OCI-M2 (cell line): ENCODE measurements around the gene OR5AU1.
"Not testable (repeated sequence)": the region's sequence is repeated elsewhere in the genome, so short reads cannot be mapped to it uniquely, and the experiment has no call there.

Experiments used
- DNase-seq: peaks from one replicate; lab custom pipeline; 2025; ENCODE audit not compliant: unreplicated experiment; lab: John Stamatoyannopoulos, UW

The OR5AU1 gene

DNA sequence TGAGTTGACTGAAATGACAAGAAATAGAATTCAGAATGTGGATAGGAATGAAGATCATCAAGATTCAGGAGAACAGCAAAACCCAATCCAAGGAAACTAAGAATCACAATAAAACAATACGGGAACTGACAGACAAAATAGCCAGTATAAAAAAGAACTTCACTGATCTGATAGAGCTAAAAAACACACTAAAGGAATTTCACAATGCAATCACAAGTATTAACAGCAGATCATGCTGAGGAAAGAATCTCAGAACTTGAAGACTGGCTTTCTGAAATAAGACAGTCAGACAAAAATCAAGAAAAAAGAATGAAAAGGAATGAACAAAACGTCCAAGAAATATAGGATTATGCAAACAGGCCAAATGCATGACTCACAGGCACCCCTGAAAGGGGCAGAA lies 15.3 kb upstream of the OR5AU1 start:
- DNase-seq: no peak

DNA sequence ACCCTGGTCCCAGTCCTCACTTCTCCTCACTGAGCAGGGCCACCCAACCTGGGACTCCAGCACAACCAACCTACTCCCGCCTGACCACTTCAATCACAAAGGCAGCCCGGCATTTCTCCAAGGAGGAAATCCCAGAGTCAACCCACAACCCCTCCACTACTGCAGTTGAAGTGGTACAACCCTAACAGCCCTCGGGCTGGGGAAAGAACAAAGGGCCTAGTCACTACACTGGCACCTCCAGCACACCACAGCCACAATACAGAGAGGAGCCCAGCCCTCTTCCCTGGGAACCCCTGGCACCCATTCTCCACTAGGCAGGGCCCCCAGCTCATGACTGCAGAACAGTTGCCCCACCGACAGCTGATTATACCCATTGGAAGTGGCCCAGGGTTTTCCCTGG lies 13.7 kb upstream of the OR5AU1 start:
- DNase-seq: no peak

DNA sequence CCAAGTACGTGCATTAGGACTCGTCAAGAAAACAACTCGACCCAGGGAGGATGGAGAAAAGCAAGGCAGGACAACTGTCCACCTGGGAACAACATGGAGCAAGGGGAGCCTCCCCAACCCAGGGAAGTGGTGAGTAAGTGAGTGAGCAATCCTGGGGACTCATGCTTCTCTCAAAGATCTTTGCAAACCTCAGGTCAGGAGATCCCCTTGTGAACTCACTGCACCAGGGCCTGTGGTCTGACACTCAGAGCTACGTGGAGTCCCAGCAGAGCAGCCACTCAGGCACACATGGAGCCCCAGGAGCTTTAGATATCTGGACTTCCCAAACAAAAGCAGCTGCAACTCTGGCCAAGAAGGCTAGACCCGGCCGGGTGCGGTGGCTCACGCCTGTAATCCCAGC lies 12.2 kb upstream of the OR5AU1 start:
- no peak for DNase-seq

DNA sequence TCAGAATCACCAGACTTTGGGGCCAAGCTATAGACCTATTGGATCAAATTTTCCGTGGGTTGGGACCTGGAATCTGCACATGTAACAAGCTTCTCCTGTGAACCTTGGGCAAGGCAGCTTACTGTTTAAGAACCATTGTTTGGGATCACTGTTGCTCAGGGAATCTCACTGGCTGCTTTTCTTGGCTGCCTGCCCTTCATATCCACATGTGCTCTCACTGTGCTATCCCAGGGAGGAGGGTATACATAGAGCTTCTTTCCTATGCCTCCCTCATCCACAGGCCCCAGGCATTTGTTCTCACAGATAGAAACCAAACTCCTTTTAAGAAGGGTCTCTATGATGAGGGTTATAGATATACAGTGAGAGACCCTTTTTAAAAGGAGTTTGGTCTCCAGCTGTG lies 9.8 kb upstream of the OR5AU1 start:
- not testable (repeated sequence) for DNase-seq

DNA sequence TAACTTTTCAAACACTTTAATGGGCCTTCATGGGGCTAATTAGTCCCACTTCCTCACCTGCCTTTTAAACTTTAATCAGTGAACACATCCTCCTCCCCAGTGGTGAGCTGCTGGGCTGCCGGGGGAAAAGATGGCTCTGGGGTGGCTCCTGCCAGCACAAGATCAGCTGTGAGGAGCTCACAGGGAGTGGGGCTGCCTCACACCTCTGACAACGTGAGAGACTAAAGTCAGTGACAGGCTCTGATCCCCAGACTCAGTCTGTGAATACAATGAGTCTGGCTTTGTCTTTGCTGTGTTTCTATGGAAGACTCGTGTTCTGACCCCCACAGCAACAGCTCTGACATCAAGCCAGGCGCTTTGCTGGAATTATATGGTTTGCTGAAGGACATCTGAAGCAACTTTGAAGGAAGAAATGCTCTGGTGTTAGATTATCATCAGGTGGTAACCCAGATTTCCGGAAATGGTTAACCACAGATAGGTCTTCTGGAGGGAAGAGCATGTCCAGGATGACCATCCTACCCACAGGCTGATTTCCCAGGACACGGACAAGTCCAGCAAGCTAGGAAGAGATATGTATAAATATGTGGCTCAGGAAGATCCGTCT lies 9.2 kb upstream of the OR5AU1 start:
- DNase-seq: not testable (repeated sequence)

DNA sequence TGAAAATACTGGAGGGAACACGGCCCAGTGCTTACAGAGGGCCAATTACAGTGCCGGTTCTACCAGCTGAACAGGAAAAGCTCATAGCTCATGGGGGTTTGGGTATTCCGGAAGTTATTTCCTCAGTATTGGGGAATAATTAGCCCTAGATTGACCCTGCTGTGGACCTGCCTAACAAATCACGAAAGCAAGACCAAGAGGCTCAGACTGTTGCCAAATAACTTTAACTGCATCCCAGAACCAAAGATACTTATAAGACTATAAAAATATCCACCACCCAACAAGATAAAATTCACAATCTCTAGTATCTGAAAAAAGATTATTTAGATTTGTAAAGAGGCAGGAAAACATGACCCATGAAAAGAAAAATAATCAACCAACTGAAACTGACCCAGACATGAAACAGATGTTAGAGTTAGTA lies 8.0 kb upstream of the OR5AU1 start:
- DNase-seq: no peak

DNA sequence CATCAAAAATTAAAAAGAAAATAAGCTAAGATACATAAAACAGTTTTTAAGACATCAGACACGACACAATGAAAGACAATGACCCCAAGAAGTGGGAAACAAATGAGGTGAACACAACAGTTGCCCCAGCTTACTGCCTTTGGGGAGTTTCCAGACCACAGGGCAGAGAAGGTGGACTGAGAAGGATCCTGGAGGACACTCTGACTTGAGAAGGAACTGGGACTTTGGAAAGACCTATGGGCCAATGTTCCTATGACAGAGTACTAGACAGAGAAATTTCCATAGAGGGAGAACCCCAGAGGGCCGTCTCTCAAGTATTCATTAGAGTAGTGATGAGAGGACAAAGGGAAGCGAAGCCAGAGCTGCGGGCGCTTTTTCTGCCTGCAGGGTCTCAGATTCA lies 6.2 kb upstream of the OR5AU1 start:
- DNase-seq: no peak

DNA sequence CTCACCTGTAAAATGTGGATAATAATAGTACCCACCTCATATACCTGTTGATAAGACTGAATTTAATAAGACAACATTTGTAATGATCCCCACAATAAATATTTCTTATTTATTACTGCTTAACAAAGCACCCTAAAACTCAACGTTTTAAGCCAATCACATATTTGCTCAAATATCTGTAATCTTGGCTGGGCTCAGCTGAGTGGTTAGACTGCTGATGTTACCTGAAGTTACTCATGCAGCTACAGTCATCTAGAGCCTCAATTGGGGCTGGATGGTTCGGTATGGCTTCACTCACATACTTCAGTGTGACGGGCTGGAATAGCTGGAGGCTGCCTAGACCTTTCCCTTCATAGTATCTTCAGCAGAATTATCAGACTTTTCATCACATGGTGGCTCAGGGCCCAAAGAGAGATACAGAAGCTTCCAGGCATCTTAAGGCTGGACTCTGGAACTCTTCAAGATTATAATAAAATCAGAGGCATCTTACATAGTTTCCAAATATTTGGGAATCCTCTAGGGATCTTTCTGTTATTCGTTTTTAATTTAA lies 4.3 kb upstream of the OR5AU1 start:
- DNase-seq: no peak

DNA sequence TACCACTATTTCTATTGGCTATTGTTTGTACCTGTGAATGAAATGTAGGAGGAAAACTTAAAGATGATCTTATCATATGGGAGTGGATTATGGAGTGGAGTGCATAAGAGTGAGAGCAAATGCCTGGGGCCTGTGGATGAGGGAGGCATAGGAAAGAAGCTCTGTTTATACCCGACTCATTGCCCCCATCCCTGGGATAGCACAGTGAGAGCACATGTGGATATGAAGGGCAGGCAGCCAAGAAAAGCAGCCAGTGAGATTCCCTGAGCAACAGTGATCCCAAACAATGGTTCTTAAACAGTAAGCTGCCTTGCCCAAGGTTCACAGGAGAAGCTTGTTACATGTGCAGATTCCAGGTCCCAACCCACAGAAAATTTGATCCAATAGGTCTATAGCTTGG lies 2.3 kb upstream of the OR5AU1 start:
- DNase-seq: not testable (repeated sequence)

DNA sequence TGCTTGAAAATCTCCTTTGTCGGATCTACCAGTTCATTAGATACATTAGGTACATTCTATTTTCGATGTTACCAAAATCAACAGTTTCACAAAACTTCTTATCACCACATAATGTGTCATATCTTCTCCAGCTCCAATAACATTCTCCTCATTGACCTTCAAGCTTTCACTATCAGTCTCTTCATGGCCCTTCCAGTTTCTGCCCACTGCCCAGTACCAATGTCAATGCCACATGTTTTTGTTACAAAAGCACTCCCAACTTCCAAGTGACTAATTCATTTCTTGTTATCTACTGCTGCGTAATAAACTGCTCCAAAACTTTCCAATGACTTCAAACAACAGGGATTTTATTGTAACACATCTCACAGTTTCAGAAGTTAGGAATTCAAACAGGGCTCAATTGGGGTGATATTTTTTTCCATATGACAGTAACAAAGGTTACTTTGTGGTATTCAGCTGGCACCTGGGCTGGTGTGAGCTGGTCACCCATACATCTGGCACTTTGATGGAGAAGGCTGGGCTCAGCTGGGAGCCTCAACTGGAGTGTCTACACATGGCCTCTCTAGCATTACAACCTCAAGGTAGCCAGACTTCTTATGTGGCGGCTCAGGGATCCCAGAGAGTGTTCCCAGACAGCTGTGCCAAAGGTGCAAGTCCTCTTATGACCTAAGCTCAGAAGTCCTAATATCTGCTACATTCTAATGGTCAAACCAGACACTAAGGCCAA lies 6.1 kb downstream of the OR5AU1 start:
- no peak for DNase-seq

DNA sequence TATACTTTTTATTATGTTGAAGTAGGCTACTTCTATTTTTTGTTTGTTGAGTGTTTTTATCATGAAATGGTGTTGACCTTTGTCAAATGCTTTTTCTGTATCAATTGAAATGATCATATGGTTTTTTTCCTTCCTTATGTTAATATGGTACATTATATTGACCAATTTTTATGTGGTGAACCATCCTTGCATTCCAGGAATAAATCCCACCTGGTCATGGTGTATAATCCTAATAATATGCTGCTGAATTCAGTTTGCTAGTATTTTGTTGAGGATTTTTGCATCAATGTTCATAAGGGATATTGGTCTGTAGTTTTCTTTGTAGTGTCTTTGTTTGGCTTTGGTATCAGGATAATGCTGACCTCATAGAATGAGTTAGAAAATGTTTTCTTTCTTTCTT lies 10.4 kb downstream of the OR5AU1 start:
- DNase-seq: no peak

DNA sequence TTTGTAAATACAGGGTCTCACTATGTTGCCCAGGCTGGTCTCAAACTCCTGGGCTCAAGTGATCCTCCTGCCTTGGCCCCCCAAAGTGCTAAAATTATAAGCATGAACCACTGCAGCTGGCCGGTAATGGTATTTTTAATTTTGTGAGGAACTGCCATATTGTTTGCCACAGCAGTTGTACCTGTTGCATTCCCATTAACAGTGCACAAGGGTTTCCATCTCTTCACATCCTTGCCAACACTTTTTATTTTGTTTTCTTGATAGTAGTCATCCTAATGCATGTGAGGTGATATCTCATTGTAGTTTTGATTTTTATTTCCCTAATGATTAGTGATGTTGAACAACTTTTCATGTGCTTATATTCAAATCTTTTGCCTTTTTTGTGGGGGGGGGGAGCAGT lies 13.5 kb downstream of the OR5AU1 start:
- DNase-seq: no peak

DNA sequence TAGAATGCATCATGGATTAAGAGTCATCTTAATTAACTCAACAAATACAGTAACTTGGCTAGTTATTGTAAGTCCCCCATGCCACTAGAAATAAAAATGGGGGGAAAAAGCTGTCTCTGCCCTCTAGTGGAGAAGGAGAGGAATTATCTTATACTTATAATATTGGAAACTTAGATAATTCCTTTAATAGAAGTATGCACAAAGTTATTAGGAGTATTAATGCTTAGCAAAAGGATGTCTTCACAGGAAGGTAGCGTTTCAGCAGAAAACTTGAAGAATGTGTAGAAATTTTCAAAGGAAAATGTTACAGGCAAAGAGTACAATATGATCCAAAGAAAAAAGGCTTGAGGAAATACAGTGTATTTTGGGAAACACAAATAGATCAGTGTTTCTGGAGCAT lies 19.8 kb downstream of the OR5AU1 start:
- no peak for DNase-seq

DNA sequence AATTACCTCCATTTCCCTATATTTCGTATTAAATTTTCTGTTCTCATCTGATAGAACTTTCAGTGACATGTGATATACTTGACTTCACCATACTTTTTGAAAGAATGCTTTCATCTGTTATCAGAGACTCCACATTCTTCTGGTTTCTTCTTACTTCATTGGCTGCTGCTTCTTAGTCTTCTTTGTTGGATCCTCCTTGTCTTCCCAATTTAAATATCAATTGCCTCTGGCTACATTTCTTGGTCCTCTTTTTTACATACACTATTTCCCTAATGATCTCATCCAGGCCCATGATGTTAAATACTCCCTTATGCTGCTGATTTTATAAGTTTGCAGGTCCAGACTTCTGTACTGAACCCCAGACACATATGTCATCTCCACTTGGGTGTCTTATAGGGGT lies 22.0 kb downstream of the OR5AU1 start:
- DNase-seq: no peak

DNA sequence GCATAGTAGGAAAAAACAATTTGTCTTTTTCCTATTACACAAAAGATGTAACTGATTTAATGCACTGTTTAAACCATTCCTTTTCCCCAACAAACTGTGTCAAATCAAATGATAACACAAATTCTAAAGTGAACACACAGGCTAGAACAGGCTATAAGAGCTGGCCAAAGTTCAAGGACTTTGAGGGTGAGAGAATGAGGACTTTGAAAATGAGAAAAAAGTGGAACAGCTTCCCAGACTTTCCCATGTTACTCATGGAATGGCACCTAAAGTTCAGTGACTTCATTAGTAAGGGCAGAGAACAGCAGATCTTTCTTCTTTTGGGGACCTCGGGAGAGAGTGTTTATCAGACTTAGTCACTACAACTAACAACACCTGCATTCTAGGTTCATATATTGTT lies 32.4 kb downstream of the OR5AU1 start:
- no peak for DNase-seq

DNA sequence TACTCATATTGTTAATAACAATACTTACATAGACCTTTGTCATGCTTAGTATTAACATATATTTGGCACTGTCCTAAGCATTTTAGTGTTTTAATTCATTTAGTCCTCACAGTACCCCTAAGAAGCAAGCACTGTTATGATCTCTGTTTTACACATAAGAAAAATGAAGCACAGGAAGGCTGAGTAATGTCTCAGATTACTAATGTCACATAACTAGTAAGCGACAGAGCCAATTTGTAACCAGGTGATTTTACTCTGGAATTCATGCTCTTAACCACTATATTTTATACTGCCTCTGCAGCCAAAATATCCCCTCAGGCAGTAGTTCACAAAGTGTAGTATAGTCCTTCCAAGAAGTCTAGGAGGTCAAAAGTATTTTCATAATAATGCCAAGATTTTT lies 34.7 kb downstream of the OR5AU1 start:
- DNase-seq: no peak

DNA sequence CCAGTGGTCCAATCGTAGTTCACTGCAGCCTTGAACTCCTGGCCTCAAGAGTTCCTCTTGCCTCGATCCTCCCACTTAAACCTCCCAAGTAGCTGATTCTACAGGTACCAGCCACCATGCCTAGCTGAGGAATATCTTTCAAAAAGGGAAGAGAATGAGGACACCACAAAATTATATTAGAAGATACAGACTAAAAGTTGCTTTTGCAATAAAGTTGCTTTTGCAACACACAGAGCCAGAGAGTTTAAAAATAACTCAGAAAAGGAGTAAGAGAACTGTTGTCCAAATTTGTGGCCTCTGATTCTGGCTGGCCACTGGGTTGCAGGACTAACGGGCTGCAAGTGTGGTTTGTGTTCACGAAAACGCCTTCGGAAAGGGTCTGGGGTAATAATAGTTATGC lies 35.2 kb downstream of the OR5AU1 start:
- DNase-seq: no peak

DNA sequence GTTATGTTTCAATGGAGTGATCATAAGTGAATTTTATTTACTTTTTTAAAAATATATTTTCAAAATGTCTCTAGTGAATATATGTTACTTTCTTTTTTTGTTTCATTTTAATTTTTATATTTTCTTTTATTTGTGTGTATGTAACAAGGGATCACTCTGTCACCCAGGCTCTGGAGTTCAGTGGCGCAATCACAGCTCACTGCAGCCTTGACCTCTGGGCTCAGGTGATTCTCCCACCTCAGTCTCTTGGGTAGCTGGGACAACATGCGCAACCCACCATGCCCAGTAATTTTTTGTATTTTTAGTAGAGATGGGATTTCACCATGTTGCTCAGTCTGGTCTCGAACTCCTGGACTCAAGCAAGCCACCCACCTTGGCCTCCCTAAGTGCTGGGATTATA lies 36.9 kb downstream of the OR5AU1 start:
- DNase-seq: no peak

DNA sequence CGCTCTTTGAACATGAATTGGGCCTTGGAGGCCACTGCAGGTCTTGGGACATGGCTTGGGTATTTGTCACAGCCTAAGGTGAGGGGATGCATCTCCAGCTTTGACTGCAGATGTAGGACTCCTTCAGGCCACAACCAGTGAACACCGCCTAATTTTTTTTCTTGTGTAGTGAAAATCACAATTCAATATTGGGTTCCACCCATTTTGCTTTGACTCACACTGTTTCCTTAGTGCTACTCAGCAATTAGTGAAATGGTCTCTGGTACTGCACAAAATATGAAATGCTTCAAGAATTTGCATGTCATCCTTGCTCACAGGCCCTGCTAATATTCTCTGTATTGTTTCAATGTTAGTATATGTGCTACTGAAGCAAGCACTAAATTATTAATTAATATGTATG lies 42.5 kb downstream of the OR5AU1 start:
- no peak for DNase-seq

DNA sequence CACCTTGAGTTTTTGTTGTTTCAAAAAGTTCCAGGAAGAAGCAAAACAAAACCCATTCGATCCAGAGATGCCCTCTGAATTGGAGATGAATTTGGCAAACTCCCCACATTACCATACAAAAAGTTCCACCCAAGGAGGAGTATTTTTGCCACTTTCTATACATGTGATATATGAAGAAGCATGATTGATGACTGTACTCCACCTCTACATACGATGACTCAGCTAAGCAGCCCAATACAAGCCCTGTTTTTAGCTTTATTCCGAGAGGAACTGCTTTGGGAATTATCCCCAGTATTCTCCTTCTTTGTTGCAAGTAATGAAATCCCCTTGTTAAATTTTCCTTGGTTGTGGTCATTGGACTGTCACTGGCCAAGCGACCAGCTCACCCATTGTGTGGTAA lies 43.6 kb downstream of the OR5AU1 start:
- DNase-seq: no peak

DNA sequence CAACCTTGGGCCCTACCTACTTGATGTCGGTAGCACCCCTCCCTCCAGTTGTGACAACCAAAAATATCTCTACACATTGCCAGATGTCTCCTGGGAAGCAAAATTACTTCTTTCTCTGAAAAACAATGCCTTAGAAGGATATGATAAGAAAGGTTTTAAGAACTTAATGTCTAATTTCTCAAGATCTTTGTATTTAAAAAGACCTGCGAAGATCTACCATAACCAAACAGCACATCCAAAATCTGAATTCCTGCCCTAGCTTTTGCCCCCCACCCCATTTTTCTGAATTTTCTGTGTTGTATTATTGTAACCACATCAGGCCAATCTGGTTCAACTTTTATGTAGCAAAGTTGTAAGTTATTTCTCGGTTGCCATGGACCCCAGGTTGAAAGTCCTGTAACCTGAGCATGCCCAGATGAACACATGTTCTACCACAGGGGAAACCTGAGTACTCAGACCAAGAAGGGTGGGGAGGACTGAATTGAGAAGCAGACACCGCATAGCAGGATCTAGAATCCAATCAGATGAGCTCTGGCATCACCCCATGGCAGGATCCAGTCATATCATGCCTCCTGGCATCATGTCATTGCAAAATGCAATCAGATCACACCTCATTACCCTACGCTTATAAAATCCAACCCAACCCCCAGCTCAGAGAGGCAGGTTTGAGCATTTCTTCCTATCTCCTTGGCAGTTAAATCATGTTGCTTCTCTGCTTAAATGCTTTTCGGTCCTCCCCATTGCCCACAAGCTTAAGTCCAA lies 46.3 kb downstream of the OR5AU1 start:
- no peak for DNase-seq

DNA sequence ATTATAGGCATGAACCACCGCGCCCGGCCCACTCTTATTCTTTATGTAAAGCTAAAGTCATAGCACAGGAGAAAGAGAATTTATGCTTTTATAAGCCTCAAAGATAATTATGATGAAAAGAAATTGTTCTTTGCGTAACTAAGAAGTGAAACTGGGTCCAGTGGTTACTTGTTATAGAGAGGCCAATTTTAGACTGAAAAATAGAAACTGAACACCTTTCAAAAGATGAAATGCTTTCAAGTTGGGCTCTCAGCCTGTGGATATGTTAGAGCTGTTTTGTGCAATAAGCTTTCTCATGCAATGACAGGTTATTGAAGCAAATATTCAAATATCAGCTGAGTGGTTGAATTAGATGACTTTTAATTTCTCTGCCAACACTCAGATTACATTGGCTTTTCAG lies 47.1 kb downstream of the OR5AU1 start:
- no peak for DNase-seq
